Measurements from ENCODE around the gene CPT1C.

The CPT1C gene

GRCh38 chr19:49683814-49684250, 7.1 kb upstream of the CPT1C start:
- H3K4me3 ChIP-seq (ENCODE audit: low read depth, low read length) = no peak overlapping the region
- no peak for TF ChIP-seq CTCF (IDR thresholded peaks at IDR 0.05; ENCODE audit: insufficient read depth, low read depth, low read length, missing control alignments)
- DNase-seq (ENCODE audit: low read depth) = no peak

GRCh38 chr19:49684251-49684982, 6.5 kb upstream of the CPT1C start:
- peak; percentile 67 for TF ChIP-seq CTCF (IDR thresholded peaks at IDR 0.05; ENCODE audit: insufficient read depth, low read depth, low read length, missing control alignments)
- no peak overlapping the region for H3K4me3 ChIP-seq (ENCODE audit: low read depth, low read length)
- DNase-seq (ENCODE audit: low read depth) = peak; percentile 48

- peak; percentile 2 for TF ChIP-seq CTCF (IDR thresholded peaks at IDR 0.05; ENCODE audit: insufficient read depth, low read depth, low read length, missing control alignments)
- no peak for DNase-seq (ENCODE audit: low read depth)
- H3K4me3 ChIP-seq (ENCODE audit: low read depth, low read length) = no peak overlapping the region
Observed at GRCh38 chr19:49684983-49685553, 5.8 kb upstream of the CPT1C start.

GRCh38 chr19:49685845-49686332, 5.0 kb upstream of the CPT1C start:
- TF ChIP-seq CTCF (IDR thresholded peaks at IDR 0.05; ENCODE audit: insufficient read depth, low read depth, low read length, missing control alignments) = no peak
- no peak for DNase-seq (ENCODE audit: low read depth)

GRCh38 chr19:49686503-49687088, 4.3 kb upstream of the CPT1C start:
- TF ChIP-seq CTCF (IDR thresholded peaks at IDR 0.05; ENCODE audit: insufficient read depth, low read depth, low read length, missing control alignments) = no peak
- H3K4me3 ChIP-seq (ENCODE audit: low read depth, low read length) = no peak overlapping the region
- no peak for DNase-seq (ENCODE audit: low read depth)

More at GRCh38 chr19:49685845-49686332, 5.0 kb upstream of the CPT1C start:
- no peak overlapping the region for H3K4me3 ChIP-seq (ENCODE audit: low read depth, low read length)

GRCh38 chr19:49687150-49687549, 3.8 kb upstream of the CPT1C start:
- no peak for TF ChIP-seq CTCF (IDR thresholded peaks at IDR 0.05; ENCODE audit: insufficient read depth, low read depth, low read length, missing control alignments)
- no peak overlapping the region for H3K4me3 ChIP-seq (ENCODE audit: low read depth, low read length)
- DNase-seq (ENCODE audit: low read depth) = no peak
